NOMO-1 treated with DMSO at 0.1 percent for 48 hours (cell line): ENCODE data around the gene GCK.

Source experiments
- DNase-seq: peaks from one replicate; lab custom pipeline; 2025; ENCODE audit not compliant: unreplicated experiment; lab: John Stamatoyannopoulos, UW

GCK gene

GRCh38 chr7:44094365-44094764, 94.9 kb downstream of the GCK start:
- DNase-seq, result no peak
